ENCODE data around the gene CLEC4E. TPM values are rescaled to one million over a fixed set of nuclear protein-coding genes. Genes with fewer than 3 reads are reported as not detected.

CLEC4E gene
- total RNA-seq, 2 donors from 2014 or later: 2.0 to 3.4 TPM

Other genes starting within 250 kb of the CLEC4E start
- gene CLEC6A, start 84.9 kb downstream of the CLEC4E start, total RNA-seq: not detected
- gene CLEC4D, start 27.4 kb downstream of the CLEC4E start, total RNA-seq: 1 to 10 TPM in 1 of 2 donors, under 1 TPM in 1; 0.71 to 2.7 TPM
- under 1 TPM in 1 of 2 donors, not detected in 1; 0.28 TPM for gene AICDA, start 72.0 kb upstream of the CLEC4E start, total RNA-seq
- 100 to 1,000 TPM in 1 of 2 donors, 10 to 100 TPM in 1; 61.0 to 362 TPM for gene MFAP5, start 121.9 kb upstream of the CLEC4E start, total RNA-seq
- 10 to 100 TPM; 51.1 to 56.3 TPM for gene RIMKLB, start 157.1 kb upstream of the CLEC4E start, total RNA-seq